PFSK-1 (cell line): ENCODE data around the gene APRT.
A peak's percentile ranks its signal among the peaks of the same experiment; 100 is the strongest.

Experiments used
- FOXP2 ChIP-seq: optimal IDR thresholded peaks from 2 replicates; pipeline ENCODE3; 2011; ENCODE audit warnings: borderline replicate concordance, control low read depth, inconsistent platforms; ENCODE audit not compliant: insufficient read depth; ENCODE audit errors: extremely low read length, extremely low read depth
- POLR2AphosphoS5 ChIP-seq: IDR thresholded peaks from 2 replicates; pipeline ENCODE4 v1.6.1; 2012; ENCODE audit warnings: low read depth, mild to moderate bottlenecking, control low read depth, low read length, moderate library complexity
- SIN3A ChIP-seq: IDR thresholded peaks from 2 replicates; pipeline ENCODE4 v1.6.1; 2012; ENCODE audit warnings: mild to moderate bottlenecking, low read length, moderate library complexity, borderline replicate concordance; ENCODE audit not compliant: insufficient read depth
- TAF1 ChIP-seq: IDR thresholded peaks from 2 replicates; pipeline ENCODE4 v1.6.1; 2012; ENCODE audit warnings: low read length, control low read depth, borderline replicate concordance; ENCODE audit not compliant: insufficient read depth
- TF ChIP-seq, protein P1 (sequence below), 2 experiments: IDR thresholded peaks; 2 replicates each; pipeline versions ENCODE4 v1.6.1 to v1.8.0; 2011 to 2012; ENCODE audit warnings: low read depth in 2 of 2, low read length in 2 of 2, control low read depth in 1 of 2, inconsistent platforms in 1 of 2, mild to moderate bottlenecking in 1 of 2, moderate library complexity in 1 of 2; ENCODE audit not compliant: insufficient read depth in 1 of 2

APRT gene

GRCh38 chr16:88772871-88773811 lies 38.6 kb downstream of the APRT start:
- no peak for TF ChIP-seq SIN3A
- TF ChIP-seq, protein P1, sequence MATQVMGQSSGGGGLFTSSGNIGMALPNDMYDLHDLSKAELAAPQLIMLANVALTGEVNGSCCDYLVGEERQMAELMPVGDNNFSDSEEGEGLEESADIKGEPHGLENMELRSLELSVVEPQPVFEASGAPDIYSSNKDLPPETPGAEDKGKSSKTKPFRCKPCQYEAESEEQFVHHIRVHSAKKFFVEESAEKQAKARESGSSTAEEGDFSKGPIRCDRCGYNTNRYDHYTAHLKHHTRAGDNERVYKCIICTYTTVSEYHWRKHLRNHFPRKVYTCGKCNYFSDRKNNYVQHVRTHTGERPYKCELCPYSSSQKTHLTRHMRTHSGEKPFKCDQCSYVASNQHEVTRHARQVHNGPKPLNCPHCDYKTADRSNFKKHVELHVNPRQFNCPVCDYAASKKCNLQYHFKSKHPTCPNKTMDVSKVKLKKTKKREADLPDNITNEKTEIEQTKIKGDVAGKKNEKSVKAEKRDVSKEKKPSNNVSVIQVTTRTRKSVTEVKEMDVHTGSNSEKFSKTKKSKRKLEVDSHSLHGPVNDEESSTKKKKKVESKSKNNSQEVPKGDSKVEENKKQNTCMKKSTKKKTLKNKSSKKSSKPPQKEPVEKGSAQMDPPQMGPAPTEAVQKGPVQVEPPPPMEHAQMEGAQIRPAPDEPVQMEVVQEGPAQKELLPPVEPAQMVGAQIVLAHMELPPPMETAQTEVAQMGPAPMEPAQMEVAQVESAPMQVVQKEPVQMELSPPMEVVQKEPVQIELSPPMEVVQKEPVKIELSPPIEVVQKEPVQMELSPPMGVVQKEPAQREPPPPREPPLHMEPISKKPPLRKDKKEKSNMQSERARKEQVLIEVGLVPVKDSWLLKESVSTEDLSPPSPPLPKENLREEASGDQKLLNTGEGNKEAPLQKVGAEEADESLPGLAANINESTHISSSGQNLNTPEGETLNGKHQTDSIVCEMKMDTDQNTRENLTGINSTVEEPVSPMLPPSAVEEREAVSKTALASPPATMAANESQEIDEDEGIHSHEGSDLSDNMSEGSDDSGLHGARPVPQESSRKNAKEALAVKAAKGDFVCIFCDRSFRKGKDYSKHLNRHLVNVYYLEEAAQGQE (IDR thresholded peaks at IDR 0.05; ENCODE audit: insufficient read depth in 1 of 2, low read depth in 2 of 2, low read length in 2 of 2): no peak
- no peak for TF ChIP-seq POLR2AphosphoS5
- no peak for TF ChIP-seq FOXP2
- TF ChIP-seq TAF1: no peak

DNA sequence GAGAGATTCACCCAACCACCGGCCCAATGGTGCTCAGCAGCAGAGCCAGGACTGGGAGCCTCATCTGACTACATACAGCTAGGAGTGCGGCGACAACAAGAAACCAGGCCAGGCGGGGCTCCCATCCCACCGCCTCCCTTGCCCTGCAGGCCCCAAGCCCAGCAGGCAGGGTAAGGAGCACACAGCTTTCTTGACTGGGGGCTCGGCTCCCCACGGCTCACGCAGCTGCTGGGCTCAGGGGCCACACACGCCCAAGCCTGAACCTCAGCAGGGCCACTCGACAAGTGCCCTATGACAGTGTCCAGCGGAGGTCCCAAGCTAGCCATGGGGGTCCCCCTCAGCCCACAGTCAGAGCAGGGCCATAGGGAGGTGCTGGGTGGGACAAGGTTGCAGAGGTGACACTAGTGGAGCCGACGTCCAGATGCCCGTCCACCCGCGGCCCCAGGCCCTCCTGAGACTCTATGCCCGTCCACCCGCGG lies 40.4 kb downstream of the APRT start:
- no peak for TF ChIP-seq TAF1

DNA sequence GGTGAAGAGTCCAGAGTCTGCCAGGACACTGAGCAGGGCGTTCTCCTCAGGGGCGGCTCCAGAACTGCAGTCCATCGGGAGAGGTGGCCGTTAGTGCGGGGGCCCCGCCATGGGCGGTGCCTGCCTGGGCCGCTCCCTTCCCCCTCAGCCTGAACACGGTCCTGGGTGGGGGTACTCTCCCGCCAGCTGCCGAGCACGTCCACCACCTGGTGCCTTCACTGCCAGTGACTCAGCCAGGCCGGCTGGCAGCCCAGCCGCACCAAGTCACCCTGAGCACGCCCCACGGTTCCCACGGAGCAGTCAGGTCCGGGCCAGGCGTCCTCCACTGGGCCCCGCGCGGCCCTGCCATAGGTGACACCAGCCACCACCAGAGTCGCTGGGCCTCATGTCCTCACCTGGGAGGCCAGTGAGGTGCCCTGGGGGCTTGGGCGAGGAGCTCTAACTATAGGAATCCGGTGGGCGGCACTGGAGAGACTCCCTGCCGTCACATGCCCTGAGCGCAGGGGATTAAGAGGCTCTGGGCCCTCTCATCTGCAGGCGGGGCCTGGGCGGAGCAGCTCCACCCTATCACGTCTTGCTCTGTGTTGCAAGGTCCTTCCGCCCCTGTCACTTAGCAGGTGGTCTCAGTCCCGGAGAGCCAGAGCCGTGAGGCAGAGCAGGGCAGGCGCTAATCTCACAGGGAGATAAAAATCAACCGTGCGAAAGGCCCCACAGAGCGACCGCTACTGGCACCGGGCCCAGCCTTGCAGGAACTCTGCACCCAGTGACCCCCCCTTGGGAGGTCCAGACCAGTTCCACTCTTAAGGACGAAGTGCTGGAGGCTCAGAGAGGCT lies 41.1 kb downstream of the APRT start:
- TF ChIP-seq FOXP2 (peak; percentile 24), POLR2AphosphoS5 (no peak)

DNA sequence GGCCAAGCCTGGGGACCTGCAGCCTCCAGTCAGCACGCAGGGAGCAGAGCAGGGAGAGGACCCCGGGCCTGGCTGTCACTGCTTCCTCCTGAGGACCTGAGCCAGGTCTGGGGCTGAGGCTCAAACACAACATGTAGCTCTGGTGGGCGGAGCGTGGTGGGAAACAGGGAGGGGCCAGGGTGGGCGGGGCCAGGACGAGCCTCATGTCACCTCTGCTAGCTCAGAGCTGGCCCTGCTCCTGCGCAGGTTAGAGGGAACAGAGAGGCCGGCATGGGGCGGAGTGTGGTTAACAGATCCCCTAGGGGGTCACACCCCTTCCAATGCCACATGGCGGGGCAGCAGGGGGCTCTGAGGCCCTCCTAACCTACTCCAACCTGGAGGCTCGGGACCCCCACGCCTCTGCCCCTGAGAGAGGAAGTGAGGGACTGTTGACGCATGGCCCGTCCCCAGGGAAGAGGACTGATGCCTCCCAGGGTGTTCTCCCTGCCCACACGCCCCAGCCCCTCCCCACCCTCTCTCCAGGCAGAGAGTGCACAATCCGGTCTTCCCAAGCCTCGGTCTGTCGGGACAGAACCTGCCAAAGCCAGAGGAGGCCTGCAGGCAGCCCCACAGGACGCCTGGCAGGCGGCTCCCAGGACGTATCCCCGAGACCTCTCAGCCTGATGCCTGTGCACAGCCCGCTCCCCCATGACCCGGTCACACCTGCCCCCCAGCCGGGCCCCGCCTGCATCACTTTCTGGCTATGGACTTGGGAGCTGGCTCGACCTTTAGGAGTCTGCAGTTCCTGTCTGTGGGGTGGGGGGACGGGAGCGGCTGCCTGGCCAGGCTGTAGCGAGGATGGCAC lies 41.9 kb downstream of the APRT start:
- TF ChIP-seq TAF1 (no peak), FOXP2 (no peak), POLR2AphosphoS5 (no peak), SIN3A (no peak)
- TF ChIP-seq, protein P1 (IDR thresholded peaks at IDR 0.05; ENCODE audit: insufficient read depth in 1 of 2, low read depth in 2 of 2, low read length in 2 of 2): no peak

- TF ChIP-seq FOXP2 (no peak), POLR2AphosphoS5 (no peak), TAF1 (no peak)
These were observed 43.5 kb downstream of the APRT start for GRCh38 chr16:88768071-88768783.

DNA sequence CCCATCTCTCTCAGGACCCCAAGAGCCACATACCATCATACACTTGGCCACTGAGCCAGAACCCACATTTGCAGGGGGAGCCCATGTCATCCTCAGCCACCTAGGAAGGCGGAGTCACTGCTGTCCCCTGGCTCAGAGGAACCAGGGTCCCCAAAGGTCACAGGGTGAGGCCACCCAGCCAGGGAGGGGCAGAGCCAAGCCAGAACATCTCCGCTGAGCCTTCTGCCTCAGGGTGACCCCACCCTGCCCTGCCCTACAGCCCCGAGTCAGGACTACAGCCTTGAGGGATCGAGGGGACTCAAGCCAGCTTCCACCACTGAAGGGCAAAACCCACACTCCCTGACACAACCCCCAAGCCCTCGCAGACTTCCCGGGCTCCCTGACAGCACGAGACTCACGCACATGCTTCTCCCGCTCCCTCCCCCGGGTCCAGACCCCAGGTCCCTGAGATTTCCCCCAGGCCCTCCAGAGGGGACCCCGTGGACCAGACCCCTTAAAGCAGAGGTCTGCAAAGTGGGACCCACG lies 44.1 kb downstream of the APRT start:
- TF ChIP-seq TAF1: no peak
- no peak for TF ChIP-seq SIN3A
